ENCODE data around the gene KREMEN1. TPM values are rescaled to one million over a fixed set of nuclear protein-coding genes. Genes with fewer than 3 reads are reported as not detected.
"Not testable (repeated sequence)": the region's sequence is repeated elsewhere in the genome, so short reads cannot be mapped to it uniquely, and the experiment has no call there.

KREMEN1 gene, protein sequence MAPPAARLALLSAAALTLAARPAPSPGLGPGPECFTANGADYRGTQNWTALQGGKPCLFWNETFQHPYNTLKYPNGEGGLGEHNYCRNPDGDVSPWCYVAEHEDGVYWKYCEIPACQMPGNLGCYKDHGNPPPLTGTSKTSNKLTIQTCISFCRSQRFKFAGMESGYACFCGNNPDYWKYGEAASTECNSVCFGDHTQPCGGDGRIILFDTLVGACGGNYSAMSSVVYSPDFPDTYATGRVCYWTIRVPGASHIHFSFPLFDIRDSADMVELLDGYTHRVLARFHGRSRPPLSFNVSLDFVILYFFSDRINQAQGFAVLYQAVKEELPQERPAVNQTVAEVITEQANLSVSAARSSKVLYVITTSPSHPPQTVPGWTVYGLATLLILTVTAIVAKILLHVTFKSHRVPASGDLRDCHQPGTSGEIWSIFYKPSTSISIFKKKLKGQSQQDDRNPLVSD
- total RNA-seq = 0.56 and 0.68 TPM in 2 replicates

DNA sequence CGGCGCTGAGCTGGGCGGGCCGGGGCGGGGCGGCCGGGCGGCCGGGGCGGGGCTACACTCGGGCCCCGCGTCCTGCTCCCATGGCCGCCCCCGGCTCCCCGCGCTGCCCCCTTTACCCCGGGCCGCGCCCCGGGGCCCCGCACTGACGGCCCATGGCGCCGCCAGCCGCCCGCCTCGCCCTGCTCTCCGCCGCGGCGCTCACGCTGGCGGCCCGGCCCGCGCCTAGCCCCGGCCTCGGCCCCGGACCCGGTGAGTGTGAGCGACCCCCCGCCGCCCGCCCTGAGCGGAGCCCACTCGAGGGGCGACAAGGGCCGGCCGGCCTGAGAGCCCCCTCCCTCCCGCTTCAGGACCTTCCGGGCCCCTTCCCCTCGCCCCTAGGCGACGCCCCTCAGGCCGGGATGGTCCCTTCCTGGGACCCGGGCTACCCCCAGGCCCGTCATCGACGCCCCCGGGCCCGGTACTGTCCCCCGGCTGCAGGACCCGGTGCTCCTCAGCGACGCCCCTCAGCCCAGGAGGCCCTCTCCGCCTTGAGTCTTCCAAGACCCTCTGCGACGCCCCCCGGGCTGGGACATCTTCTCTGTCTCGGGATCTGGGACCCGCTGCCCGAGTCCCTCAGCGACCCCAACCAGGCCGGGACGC, at the start of gene KREMEN1:
Gene KREMEN1 (plus strand): TSS at position 57 of the 639 bp plus-strand sequence. CDS start 96 bp downstream, at position 153.
- no peak for DNase-seq

DNA sequence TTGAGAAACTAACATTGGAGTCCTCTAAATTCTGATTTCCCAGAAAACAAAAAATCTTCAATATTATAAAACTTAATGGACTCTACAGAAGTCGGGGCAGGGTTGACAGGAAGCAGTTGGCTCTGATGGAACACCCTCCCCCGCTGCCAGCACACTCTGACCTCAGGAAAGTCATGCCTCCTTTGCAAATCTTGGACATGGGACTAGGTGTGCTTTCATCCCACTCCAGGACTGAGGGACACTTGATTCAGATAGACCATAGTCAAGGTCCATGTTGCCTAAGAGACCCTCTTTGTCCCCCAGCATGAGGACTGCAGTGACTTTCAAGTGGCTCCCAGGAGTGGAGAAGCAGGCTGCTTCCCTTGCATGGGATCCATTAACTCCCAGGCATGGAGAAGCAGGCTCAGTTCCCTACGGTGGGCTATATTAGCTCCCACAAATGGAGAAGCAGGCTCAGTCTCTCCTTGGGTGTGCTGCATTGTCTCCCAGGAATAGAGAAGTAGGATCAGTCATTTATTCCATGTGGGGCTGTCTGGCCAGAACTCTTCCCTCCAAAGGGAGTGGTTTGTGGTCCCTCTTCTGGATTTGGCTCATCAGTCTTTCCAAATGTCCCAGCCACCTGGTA, 49.6 kb upstream of the KREMEN1 start:
- no peak for DNase-seq

DNA sequence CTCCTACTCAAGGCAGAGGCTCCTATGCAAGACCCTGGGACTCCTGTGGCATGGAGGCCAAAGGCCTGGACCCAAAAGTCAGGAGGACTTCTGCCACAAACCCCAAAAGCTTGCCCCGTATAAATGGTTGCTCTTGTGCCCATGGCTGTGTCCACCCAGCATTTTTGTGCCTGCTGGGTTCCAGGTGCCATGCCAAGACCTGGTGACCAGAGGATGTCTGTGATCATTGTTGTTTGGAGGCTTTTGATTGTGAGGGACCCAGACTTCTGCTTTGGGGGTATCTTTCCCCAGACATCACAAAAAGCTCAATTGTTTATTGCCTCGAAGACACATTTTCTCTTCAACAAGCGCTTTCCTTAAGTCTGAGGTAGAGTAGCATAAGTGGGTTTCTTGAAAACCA, 46.3 kb upstream of the KREMEN1 start:
- DNase-seq = no peak

DNA sequence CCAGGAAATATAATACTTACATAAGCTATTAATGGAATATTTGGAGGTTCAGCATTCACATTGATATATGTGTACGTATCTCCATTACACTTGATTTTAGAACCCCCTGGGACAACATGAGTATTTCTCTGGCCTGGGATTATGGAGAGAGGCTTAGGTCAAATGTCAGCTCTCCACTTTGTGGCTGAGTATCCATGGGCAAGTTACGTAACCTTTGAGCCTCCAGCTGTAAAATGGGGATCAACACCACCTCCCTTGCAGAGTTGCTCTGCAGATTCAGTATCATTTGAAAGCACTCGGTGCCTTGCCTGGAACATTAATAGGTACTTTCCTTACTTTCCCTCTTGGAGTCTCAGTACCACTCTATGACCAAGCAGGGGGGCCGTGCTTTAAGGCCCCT, 44.4 kb upstream of the KREMEN1 start:
- no peak for DNase-seq

DNA sequence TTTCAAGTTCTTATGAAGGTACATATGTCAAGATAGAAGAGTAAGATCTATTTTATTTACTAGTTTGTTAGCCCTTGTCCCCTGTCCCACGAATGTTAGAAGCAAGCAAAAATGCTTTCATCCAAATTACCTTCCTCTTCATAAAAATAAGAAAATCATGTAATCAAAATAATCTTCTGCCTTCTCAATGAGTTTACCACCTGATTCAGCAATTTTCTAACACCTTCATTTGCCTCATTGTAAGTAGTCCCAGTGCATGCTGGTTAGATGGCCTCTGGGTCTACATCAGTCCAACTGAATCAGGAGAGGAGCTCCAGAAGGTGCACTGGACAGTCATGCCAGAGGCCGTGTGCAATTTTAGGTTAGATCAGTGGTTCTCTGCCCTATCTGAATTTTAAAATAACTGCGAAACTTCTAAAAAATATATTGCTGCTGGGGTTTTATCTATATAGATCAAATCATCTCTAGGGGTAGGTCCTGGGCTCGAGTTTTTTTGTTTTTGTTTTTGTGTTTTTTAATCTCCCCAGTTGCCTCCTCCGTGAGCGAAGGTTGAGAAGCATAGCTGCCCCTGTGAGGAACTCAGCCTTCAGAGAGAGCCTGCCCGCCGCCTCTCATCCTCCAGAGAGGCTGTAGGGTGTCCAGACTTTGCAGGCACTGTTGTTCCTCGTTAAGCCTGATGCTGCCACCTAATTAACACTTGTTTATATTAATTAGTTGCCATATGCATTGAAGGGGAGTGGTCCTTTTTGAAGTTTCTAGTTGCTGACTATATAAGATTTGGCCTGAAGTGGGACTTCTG, 43.4 kb upstream of the KREMEN1 start:
- DNase-seq = no peak

DNA sequence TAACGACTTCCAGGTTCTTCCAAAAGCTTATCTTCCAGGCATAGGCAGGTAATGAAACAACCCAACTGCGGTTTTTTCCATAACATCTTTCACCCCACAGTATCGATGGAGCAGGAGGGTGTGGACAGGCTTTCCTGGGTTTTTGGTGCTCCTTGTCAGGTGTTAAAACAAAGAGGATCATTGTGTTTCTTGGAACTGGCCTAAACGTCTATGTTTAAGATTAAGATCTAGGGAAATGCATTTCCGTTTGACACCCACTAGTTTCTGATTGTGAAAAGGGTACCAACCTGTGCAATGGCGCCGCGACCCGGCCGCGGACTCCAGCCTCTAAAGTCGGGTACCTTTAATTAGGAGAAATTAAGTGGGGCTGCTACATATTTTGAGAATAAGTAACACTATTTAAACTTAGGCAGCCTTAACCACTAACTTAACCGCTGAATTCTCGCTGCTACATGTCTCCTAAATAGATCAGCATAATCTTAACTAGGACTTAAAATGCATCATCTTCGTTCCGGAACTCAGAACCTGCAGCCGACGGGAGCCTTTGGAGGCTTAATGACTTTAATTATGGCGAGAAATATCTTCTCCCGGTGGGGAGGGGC, 42.7 kb upstream of the KREMEN1 start:
- DNase-seq = peak; percentile 34

DNA sequence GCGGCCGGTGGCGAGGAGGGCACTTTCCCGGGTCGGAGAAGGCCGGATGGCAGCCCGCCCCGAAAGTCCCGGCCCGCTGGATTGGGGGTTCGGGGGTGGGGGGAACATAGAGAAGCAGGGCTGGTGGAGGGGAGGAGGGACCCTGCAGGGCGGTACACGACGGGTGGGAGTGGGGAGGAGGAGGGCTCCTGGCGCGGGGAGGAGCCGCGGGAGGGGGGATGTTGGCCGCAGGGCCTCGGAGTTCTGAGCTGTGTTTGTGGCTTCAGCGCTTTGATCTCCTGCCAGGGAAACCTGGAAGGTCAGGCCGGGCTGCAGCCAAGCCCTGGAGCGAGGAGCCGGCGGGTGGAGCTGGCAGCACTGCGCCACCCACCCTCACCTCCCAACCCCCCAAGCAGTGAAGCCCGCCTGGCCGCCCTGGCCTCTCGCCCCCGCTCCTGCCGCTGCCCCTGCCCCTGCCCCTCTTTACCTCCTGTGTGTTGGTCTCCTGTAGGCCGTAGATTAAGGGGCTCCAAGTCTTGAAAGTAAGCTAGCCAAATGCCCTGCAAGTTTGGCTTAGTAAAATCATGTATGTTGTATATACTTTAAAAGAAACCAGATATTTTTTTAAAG, 42.1 kb upstream of the KREMEN1 start:
- DNase-seq = peak; percentile 94

DNA sequence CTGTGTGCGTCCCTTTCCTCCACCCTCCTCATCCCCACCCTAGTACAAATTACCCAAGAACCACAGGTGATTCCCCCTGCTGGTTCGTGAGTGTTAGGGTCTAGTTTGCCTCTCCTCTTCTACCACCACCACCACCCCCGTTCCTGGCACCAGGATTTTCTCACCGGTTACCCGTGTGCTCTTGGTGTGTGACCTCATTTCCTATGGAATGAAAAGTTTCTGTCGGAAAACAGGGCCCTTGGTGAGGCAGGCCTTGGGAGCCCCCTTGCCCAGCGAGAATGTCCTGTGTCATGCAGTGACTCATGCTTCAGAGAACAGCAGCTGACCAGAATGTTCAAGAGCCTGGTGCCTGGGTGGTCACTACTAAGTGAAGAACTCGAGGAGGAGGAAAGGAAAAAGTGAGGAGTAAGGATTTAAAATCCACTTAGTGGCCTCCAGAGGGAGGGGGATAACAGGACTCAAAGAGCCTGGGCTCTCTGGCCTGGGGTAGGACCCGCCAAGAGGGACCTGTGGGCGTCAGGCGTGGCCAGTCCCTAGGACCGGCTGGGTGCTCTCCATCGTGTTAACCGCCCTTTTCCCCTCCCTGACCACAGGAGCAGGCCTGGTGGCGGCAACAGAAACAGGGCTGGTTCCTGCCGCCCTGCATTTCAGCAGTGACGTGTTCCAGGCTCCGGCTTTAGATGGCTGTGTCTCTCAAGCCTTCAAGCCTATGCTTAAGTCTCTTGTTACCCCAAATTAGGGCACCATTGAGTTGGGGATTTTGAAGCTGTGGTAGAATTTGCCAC, 41.4 kb upstream of the KREMEN1 start:
- DNase-seq = peak; percentile 99

DNA sequence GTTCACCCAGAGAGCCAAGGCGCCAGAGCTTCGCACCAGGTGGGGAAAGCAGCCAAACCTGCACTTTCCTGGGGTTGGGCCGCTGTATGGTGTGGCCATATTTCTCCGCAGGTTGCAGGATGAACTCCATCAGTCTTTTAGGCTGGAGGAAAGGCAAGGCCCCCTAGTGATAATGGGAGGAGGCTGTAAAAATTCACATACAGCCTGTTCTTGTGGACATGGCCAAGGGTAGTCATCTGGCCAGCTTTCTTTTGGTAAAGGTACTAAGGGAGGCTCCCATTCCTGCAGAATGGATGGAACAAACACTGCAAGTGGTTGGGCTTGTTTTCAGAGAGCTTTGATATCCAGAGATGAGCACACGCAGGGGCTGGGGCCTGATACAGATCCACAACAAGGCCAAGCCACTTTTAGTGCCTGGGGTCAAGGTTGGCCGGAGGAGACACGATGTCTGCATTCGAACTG, 40.8 kb upstream of the KREMEN1 start:
- DNase-seq = no peak

DNA sequence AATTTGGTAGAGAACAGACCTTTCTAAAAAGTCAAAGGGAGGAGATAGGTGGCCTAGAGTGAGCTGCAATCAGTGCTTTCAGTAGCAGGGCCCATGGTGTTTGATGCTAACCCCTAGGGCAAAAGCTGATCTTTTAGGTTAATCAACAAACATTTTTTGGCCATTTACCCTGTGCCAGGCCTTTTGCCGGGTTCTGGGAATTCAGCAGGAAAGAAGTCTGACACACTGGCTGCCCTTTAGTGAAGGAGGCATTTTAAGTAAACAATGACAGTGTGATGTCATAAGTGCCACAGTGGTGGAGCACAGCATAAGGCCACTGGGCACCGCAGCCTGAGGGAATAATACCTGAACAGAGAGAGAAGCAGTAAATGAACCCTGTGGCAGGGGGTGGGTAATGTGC, 40.3 kb upstream of the KREMEN1 start:
- peak; percentile 68 for DNase-seq

DNA sequence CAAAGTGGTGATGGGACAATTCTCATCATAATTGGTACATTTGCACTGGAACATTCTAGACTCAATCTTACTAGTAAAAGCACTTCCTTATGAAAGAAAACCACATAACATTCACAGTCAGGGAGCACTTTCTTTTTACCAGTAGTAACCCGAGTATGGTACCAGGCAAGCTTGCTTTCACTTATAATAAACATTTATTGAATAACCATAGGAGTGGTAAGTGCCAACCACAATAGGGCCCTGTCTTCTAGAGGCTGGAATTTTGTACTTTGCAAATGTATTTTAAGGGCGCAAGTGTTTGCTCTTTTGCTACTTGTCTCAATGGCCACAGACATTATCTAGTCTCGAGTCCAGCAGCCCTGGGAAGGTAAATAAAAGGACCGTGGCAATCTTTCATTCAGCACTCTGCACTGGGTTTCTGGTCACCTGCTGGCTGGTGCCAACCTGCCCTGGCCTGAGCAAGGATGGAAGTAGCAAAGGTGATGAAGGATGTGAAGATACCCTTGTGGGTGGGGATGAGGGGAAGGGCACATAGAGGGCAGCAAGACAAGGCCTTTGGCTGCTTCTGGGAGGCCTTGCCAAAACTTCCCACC, 35.4 kb upstream of the KREMEN1 start:
- no peak for DNase-seq

DNA sequence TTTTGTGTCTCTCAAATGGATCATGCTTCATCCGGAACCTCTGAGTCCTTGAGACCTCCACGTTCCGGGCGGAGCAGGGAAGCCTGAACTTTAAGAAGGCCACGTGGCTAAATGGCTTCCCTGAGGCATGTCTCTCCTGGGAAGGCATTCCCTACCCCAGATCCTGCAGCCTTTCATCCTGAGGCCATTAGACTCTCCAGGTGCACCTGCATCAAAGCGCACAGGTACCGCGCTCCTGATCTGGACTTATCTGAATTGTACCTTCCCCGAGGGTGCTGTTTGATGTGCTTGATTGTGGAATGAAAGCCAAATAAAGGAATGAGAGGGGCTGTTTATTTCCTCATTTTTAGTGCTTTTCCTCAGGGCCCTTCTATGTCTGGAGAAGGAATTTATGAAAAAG, 33.7 kb upstream of the KREMEN1 start:
- no peak for DNase-seq

DNA sequence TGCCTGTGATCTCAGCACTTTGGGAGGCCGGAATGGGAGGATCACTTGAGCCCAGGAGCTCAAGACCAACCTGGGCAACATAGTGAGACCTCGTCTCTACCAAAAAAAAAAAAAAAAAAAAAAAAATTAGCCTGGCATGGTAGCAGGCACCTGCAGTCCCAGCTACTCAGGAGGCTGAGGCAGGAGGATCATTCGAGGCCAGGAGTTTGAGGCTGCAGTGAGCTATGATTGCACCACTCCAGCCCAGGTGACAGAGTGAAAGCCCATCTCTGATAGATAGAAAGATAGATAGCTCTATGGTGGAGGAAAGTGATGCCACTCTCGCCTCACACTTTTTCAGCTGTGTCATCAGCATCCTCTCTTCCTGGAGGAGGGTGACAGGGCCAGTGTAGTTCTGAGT, 33.2 kb upstream of the KREMEN1 start:
- not testable (repeated sequence) for DNase-seq

DNA sequence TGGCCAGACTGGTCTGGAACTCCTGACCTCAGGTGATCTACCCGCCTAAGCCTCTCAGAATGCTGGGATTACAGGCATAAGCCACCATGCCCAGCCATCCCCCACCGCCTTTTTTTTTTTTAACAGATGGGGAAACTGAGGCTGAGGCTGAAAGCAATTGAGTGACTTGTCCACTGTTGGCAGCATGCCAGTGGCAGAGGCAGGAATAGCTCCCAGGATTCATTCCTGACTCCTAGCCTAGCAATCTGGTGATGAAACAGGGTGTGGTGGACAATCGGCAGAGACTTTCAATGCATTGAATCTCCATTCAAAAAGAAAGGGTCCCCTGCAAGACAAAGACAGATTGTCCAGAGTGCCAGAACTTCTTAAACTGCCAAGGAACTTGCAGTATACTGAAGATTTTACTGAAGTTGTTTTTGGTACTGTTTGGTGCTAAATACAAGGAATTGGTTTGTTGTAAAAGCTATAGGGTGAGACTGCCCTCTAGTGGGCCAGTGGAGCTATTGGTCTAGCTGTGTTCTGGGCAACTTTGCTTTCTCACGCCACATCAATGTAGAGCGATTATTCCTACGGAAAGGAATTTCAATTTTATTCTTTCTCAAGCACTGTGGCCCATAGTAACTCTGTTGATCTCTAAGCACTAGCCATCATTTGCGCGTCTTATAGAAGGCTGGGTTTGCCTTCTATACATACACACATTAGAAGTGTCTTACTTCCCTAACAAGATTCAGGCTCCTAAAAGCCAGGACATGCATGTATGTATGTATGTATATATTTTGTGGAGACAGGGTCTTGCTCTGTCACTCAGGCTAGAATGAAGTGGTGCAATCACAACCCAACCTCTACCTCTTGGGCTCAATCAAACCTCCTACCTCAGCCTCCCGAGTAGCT, 32.2 kb upstream of the KREMEN1 start:
- peak; percentile 91 for DNase-seq

DNA sequence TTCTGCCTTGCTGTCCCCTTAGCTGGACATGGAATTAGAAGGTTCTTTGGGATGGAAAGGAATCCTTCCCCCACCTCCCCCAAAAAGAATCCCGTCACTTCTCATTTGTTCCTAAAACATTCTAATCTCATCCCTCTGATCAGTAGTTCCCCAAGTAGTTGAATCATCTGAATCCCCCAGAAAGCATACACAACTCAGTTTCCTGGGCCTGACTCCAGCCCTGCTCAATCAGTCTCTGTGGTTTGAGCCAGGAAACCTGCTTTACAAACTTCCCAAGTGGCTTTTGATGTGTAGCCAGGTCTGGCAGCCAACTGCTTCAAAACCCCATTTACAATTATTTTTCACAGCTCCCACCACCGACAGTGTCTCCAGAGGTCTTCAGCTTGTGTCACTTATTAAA, 31.4 kb upstream of the KREMEN1 start:
- DNase-seq = peak; percentile 69

DNA sequence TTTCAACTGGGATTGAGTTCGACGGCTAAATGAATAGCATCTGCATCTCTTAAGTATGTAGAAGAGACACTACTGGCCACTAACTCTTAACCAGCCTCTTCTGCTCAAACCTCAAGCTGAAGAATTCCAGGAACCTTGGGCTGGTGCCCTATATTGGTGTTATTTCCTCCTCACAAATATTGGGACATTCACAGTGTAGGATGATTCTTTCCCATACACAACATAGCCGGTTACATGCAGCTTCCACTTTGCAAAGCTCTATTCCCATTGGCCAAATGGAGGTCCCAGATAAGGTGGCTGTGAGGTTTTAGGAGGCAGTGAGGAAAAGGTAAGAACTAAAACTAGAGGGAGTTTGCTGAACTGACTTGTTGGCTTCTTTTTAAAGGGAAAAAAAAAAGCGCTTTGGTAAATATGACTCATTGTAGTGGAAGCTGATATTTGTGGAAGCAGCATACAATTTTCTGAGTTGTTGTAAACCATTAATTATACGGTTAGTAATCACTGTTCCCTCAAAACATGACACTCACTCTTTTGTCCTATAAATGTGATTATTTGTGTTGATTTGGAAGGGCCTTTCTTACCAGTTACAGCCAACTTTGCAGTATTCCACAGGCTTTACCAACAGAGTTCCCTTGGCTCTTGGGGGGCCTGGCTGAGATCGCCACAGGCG, 28.8 kb upstream of the KREMEN1 start:
- peak; percentile 50 for DNase-seq

DNA sequence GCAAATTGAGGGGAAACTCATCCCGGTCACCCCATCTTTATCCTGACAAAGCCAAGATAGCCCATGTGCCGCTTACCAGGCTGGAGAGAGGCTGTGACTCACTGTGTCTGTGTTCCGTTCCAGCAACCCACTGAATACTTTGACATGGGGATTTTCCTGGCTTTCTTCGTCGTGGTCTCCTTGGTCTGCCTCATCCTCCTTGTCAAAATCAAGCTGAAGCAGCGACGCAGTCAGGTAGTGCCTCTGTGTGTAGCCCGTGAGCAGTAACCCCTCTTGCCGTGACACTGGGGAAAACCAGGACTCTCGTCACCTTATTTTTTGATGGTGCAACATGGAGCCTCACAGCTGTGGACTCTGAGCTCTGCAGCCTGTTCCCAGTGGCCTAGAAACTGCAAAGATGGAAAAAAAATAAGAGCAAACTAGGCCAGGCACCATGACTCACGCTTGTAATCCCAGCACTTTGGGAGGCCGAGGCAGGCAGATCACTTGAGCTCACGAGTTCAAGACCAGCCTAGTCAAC, 28.1 kb upstream of the KREMEN1 start:
- peak; percentile 77 for DNase-seq

DNA sequence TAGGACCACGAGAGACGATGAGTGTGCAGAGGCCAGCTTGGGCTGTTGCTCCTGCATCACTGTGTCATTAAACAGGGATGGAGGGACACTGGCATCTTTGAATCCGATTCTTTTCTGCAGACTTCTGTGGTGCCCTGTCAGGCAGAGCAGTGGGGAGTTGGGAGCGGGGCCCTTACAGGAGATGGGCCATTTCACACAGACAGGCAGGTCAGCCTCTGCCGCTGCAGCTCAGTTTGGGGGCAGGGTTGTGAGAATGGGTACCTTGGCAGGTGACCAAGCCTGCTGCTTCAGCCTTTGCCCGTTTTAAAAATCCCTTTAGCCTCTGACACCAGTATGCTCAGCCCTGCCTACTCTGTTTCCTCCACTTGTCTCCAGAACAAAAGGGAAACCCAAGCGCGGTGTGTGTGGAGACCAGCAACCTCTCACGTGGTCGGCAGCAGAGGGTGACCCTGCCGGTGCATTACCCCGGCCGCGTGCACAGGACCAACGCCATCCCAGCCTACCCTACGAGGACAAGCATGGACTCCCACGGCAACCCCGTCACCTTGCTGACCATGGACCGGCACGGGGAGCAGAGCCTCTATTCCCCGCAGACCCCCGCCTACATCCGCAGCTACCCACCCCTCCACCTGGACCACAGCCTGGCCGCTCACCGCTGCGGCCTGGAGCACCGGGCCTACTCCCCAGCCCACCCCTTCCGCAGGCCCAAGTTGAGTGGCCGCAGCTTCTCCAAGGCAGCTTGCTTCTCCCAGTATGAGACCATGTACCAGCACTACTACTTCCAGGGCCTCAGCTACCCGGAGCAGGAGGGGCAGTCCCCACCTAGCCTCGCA, 23.8 kb upstream of the KREMEN1 start:
- no peak for DNase-seq
